PC-3 (cell line): ENCODE measurements around the gene IBSP. TPM values are rescaled to one million over a fixed set of nuclear protein-coding genes. Genes with fewer than 3 reads are reported as not detected.

Experiments
- ATAC-seq: fragments of 200-7000 bp; cut with Tn5 transposase; 2 replicates; pipeline ENCODE4 v1.9.1; 2020; ENCODE audit warnings: mild to moderate bottlenecking, moderate library complexity
- BruUV-seq: library from RNA; stranded (reverse); fragments of 400-500 nt; replicated peaks from 2 replicates; lab custom pipeline; 2021; lab: Mats Ljungman, UMichigan
- CTCF ChIA-PET: fragments of 300-600 bp; sonication (Branson Sonifier 250); formaldehyde crosslinking; loops from one replicate; lab custom pipeline; 2022; ENCODE audit warnings: antibody characterized with exemption; lab: Charles Lee
- POLR2A ChIA-PET: fragments of 300-600 bp; sonication (Branson Sonifier 250); formaldehyde crosslinking; loops from one replicate; lab custom pipeline; 2022; ENCODE audit warnings: antibody characterized with exemption; ENCODE audit not compliant: unreplicated experiment; lab: Charles Lee
- DNase-seq: peaks from one replicate; pipeline ENCODE4 v3.0.0-alpha.2; 2015
- H2AFZ ChIP-seq: fragments of 300-600 bp; sonication (generic); 2 replicates; pipeline ENCODE4 v1.6.0; 2016; ENCODE audit warnings: antibody characterized with exemption, low read length
- H3F3A ChIP-seq: fragments of 300-600 bp; sonication (generic); one replicate; pipeline ENCODE4 v1.6.0; 2017; ENCODE audit warnings: antibody characterized with exemption, low read length, control low read depth, mild to moderate bottlenecking; ENCODE audit not compliant: unreplicated experiment
- H3K27ac ChIP-seq: fragments of 300-600 bp; sonication (generic); 2 replicates; pipeline ENCODE4 v1.5.1; 2016; ENCODE audit warnings: mild to moderate bottlenecking, low read length
- H3K27me3 ChIP-seq: fragments of 300-600 bp; sonication (generic); 2 replicates; pipeline ENCODE4 v1.6.1; 2016; ENCODE audit warnings: low read length, mixed read lengths
- H3K36me3 ChIP-seq: fragments of 300-600 bp; sonication (generic); 2 replicates; pipeline ENCODE4 v1.6.1; 2016; ENCODE audit warnings: low read depth, mixed run types, low read length, mixed read lengths
- H3K4me1 ChIP-seq: fragments of 300-600 bp; sonication (generic); 2 replicates; pipeline ENCODE4 v1.5.1; 2016; ENCODE audit warnings: low read length; ENCODE audit not compliant: insufficient read depth
- H3K4me2 ChIP-seq: fragments of 300-600 bp; sonication (generic); 2 replicates; pipeline ENCODE4 v1.6.0; 2016; ENCODE audit warnings: low read length
- H3K4me3 ChIP-seq: fragments of 300-600 bp; sonication (generic); 2 replicates; pipeline ENCODE4 v1.5.1; 2016; ENCODE audit warnings: mild to moderate bottlenecking, low read length, mixed read lengths
- H3K79me2 ChIP-seq: fragments of 300-600 bp; sonication (generic); 2 replicates; pipeline ENCODE4 v1.6.1; 2017; ENCODE audit warnings: low read length, mixed read lengths
- H3K9ac ChIP-seq: fragments of 300-600 bp; sonication (generic); 2 replicates; pipeline ENCODE4 v1.6.0; 2016; ENCODE audit warnings: mild to moderate bottlenecking, low read length
- H3K9me2 ChIP-seq: fragments of 300-600 bp; sonication (generic); replicated peaks from 2 replicates; pipeline ENCODE4 v1.6.1; 2016; ENCODE audit warnings: mixed run types, low read length, mixed read lengths
- H3K9me3 ChIP-seq: fragments of 300-600 bp; sonication (generic); 2 replicates; pipeline ENCODE4 v1.6.1; 2016; ENCODE audit warnings: low read length, mixed read lengths
- H4K20me1 ChIP-seq: fragments of 300-600 bp; sonication (generic); 2 replicates; pipeline ENCODE4 v1.6.1; 2016; ENCODE audit warnings: low read length, mixed read lengths
- CTCF ChIP-seq: fragments of 300-600 bp; sonication (generic); conservative IDR thresholded peaks from 2 replicates; pipeline ENCODE4 v1.5.1; 2017; ENCODE audit warnings: antibody characterized with exemption, low read depth, mild to moderate bottlenecking, low read length
- EZH2 ChIP-seq: fragments of 300-600 bp; sonication (generic); IDR thresholded peaks from one replicate; pipeline ENCODE4 v1.6.1; 2017; ENCODE audit warnings: antibody characterized with exemption, mild to moderate bottlenecking, low read length; ENCODE audit not compliant: unreplicated experiment
- EZH2phosphoT487 ChIP-seq: fragments of 300-600 bp; sonication (generic); IDR thresholded peaks from 2 replicates; pipeline ENCODE4 v1.6.1; 2018; ENCODE audit warnings: mild to moderate bottlenecking, antibody characterized with exemption, low read length, borderline replicate concordance
- intact Hi-C: fragments of 100-400 bp; cut with micrococcal nuclease; formaldehyde crosslinking; loops from 2 replicates; pipeline ENCODE4 v1.9.0; 2023
- total RNA-seq: library from RNA; depleted of rRNA; stranded (reverse); fragments of >200 nt; gene quantifications from 2 replicates; pipeline ENCODE4 v1.2.3, GENCODE V29; 2014

IBSP gene
- total RNA-seq, 1 experiment from 2014 or later = not detected

GRCh38 chr4:87758270-87758669 is 41.1 kb upstream of the IBSP start:
- no peak overlapping the region for H2AFZ ChIP-seq
- no peaks in the 10 kb centered on the region for H3K27me3 ChIP-seq
- no peaks in the 10 kb centered on the region for H3K9me3 ChIP-seq
- BruUV-seq = no TSS peak
- no peak for DNase-seq
- intact Hi-C loops = no loop called here
- no peak overlapping the region for H3K4me2 ChIP-seq
- no peaks in the 10 kb centered on the region for H3K79me2 ChIP-seq
- no peaks in the 10 kb centered on the region for H3K4me1 ChIP-seq
- no peak overlapping the region for H3K9ac ChIP-seq
- no peaks in the 10 kb centered on the region for H3K36me3 ChIP-seq
- no peaks in the 10 kb centered on the region for H4K20me1 ChIP-seq
- POLR2A ChIA-PET = no interaction called here
- H3F3A ChIP-seq = no peaks in the 10 kb centered on the region
- no peak overlapping the region for H3K27ac ChIP-seq
- H3K4me3 ChIP-seq = no peak overlapping the region
- ATAC-seq = no peak
- H3K9me2 ChIP-seq = no peaks in the 10 kb centered on the region
- no peak for TF ChIP-seq EZH2
- TF ChIP-seq EZH2phosphoT487 = no peak
- TF ChIP-seq CTCF = no peak
- CTCF ChIA-PET = no interaction called here

GRCh38 chr4:87762311-87762710 is 37.0 kb upstream of the IBSP start:
- no peak for ATAC-seq
- H3K9ac ChIP-seq = no peak overlapping the region
- DNase-seq = no peak
- no peaks in the 10 kb centered on the region for H3K4me1 ChIP-seq
- H3K27me3 ChIP-seq = no peaks in the 10 kb centered on the region
- POLR2A ChIA-PET = no interaction called here
- no peak for TF ChIP-seq EZH2
- no peak for TF ChIP-seq CTCF
- TF ChIP-seq EZH2phosphoT487 = no peak
- CTCF ChIA-PET = no interaction called here
- intact Hi-C loops = no loop called here
- H3K4me2 ChIP-seq = no peak overlapping the region
- no peaks in the 10 kb centered on the region for H3K36me3 ChIP-seq
- no peaks in the 10 kb centered on the region for H3K79me2 ChIP-seq
- H4K20me1 ChIP-seq = no peaks in the 10 kb centered on the region
- no peak overlapping the region for H3K4me3 ChIP-seq
- no peaks in the 10 kb centered on the region for H3K9me2 ChIP-seq
- no TSS peak for BruUV-seq
- H3K27ac ChIP-seq = no peak overlapping the region
- no peak overlapping the region for H2AFZ ChIP-seq
- H3F3A ChIP-seq = no peaks in the 10 kb centered on the region
- H3K9me3 ChIP-seq = no peaks in the 10 kb centered on the region

DNA sequence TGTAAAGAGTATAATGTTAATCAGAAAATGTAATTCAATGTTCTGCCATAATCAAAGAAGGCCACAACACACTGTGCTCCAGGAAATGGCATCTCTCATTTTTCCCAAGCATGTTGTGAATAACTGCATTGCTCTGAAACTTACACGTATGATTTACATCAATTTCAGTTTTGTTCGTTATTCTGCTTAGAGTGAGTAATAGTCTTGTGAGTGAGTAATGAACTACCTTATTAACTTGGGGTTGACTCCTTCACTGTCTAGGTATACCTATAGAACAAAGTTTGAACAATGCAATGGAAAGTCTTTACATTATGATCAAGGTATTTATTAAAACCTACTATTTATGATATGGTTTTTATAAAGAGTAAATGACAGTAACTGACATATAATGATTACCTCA is 17.8 kb upstream of the IBSP start:
- Histone ChIP-seq H3K4me2 (no peak overlapping the region), H4K20me1 (no peaks in the 10 kb centered on the region), H3F3A (no peaks in the 10 kb centered on the region), H3K4me1 (no peaks in the 10 kb centered on the region), H3K27me3 (no peaks in the 10 kb centered on the region; the same call in 1 of the 2 replicates), H3K9me2 (no peaks in the 10 kb centered on the region), H2AFZ (no peak overlapping the region), H3K4me3 (no peak overlapping the region), H3K79me2 (no peaks in the 10 kb centered on the region), H3K9me3 (no peaks in the 10 kb centered on the region), H3K27ac (no peak overlapping the region), H3K9ac (no peak overlapping the region), H3K36me3 (no peaks in the 10 kb centered on the region)
- BruUV-seq = no TSS peak
- DNase-seq (no peak), ATAC-seq (no peak)
- ChIA-PET CTCF (no interaction called here), POLR2A (no interaction called here)
- intact Hi-C loops = no loop called here
- TF ChIP-seq EZH2 (no peak), CTCF (no peak), EZH2phosphoT487 (no peak)
